GM12891 (cell line): ENCODE data around the gene FXYD3.

ENCODE experiments used
- POLR2A ChIP-seq: IDR thresholded peaks from 2 replicates; pipeline ENCODE4 v1.6.1; 2011; ENCODE audit warnings: low read depth, low read length, control low read depth
- POLR2AphosphoS5 ChIP-seq: IDR thresholded peaks from 2 replicates; pipeline ENCODE4 v1.6.1; 2011; ENCODE audit warnings: low read depth, low read length, control low read depth
- POU2F2 ChIP-seq: IDR thresholded peaks from 2 replicates; pipeline ENCODE4 v1.6.1; 2011; ENCODE audit warnings: low read depth, mild to moderate bottlenecking, control low read depth, low read length, moderate library complexity
- SPI1 ChIP-seq: IDR thresholded peaks from 2 replicates; pipeline ENCODE4 v1.6.1; 2011; ENCODE audit warnings: low read depth, low read length, control low read depth
- TAF1 ChIP-seq: IDR thresholded peaks from 2 replicates; pipeline ENCODE4 v1.6.1; 2011; ENCODE audit warnings: low read depth, low read length, control low read depth

- 0 out of 2 replicates have a peak, but pooled peaks have one; percentile 32 for TF ChIP-seq POLR2A
- 0 out of 2 replicates have a peak, but pooled peaks have one; percentile 38 for TF ChIP-seq POLR2AphosphoS5
- TF ChIP-seq TAF1: no peak
- no peak for TF ChIP-seq SPI1
- no peak for TF ChIP-seq POU2F2
Observed at GRCh38 chr19:35124098-35125060, 8.8 kb downstream of the FXYD3 start.
